NCI-H446 treated with DMSO at 0.1 percent for 48 hours (cell line): ENCODE data around the gene HEG1.

Experiments used
- DNase-seq: peaks from one replicate; lab custom pipeline; 2025; lab: John Stamatoyannopoulos, UW

The HEG1 gene

DNA sequence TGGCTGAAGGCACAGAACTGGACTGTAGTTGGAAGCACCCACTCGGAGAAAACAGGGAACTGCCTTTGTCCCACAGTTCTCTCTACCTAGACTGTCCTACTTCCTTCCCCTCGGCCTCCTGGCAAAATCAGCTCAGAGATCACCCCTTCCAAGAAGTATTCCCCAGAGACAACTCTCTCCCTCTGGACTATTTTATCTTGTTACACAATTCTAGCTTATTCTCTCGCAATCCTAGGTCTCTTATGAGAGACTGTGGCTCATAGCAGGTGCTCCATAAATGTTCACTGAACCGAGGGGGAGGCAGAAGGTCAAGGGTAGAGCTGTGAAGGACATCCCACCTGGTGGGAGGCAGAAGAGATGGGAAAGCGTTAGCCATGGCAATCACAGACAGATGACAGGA is 10.6 kb downstream of the HEG1 start:
- DNase-seq = no peak

DNA sequence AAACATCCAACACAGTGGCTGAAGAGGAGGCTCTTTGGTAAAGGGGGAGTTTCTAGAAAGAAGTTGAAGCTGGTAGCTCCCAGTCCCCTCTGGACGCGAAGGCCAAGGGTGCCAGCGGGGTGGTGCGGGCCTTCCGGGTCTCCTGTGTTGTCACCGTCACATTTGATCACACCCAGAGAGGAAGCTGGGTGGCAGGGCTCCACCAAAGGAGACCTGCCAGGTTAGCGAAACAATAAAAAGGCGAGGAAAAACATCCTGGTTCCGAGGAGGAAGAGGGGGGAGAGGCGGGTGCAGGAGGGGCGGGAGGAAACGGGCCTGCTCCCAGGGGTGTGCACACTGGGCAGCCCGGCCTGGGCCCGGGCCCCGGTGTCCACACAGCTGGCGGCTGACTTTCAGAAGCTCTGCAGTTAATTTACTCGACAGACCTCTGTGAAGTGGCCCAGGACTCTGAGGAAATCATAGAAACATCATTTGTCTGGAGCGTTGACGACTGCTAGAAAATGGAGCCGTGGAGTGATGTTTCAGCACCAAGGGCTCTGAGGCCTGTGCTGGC is 12.1 kb downstream of the HEG1 start:
- no peak for DNase-seq

DNA sequence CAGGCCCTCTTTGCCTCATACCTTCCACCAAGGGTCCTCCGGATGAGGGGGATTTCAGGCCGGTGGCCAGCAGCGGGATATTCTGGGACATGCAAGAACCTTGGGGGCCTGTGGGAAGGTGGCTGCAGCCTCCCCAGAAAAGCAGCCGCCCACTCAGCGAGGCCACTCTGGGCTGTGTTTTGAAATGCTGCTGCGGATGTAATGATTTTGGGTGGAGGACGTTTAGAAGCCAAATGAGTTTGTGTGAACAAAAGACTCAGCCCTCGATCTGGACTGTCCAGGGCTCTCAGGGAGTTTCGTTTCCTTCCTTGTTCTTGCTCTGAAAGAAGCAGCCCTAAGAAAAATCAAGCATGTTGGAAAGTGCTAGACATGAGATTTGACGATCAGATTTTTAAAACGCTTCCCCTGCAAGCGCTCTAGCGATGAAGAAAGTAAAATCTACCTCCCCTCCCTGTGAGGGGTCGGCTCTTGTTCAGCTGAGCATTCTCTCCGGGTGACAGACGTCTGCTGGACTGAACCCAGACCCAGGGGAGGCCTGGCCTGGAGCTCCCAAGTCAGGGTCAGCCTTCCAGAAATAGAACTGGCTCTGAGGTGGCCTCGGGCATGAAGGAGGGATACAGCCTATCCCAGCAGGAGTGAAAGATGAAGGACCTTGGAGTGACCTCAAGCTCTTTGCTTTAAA is 12.9 kb downstream of the HEG1 start:
- DNase-seq = no peak

DNA sequence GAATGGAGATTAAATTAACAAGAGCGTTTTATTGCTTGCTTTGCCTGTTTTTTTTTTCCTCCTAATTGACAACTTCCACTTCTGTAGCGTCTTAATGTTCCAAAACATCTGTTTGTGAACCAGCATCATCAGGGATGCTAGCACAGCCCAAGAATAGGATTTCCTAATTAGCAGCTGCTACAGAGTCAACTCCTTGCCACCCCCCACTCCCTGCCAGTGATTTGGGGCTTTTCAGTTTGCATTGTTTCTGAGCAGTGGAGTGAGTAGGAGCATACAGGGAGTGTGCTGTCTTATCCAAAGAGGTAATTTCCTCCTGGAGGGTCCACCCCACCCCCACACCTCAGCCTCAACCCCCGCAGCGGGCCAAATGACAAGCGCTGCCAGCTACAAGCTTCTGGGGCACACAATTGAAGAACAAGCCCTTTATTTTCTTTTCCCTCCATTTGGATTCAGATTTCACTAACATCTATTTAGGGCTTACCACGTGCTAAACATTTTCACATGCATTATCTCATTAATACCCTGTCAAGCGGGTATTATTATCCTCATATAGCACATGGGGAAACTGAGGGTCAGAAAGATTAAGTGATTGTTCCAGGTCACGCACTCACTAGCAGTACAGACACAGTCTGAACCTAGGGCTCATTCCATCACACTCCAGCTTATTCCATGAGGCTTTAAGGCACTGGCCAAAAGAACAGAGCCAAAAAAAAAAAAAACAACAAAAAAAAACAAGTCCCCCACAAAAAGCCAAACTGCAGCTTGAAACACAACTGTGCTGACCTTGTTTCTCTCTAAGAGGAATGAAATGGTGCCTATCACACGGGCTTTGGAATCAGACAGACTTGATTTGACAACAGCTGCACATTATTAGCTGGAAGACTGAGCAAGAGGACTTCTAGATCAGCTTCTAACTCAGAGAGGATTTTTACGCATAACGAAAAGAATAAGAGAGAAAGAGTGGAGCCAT is 16.4 kb downstream of the HEG1 start:
- DNase-seq = no peak

DNA sequence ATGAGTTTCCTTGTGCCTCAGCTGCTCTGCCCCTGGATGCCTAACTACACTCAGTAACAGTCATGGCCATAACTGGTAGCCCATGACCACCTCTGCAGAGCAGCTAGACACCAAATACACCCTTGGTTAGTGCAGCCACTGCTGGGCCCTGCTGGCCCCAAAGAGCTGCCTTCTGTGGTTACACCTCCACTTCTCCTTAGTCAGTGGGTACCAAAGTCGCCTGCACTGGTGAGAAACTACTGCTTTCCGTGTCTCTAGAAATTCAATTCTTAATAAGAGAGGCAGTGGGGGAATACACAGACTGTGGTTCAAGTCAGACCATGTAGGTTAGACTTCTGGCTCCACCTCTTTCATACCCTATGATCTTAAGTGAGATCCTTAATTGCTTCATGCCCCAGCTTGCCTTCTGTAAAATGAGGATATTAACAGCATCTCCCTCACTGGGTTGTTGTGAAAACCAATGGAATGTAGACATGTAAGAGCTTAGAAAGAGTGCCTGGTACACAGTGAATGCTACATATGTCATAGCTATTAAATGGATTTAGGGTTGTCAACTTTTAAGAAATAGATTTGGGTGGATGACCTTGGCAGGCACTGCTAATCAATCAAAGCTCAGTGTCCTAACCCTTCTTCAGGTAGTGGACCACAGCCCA is 18.2 kb downstream of the HEG1 start:
- DNase-seq = no peak

DNA sequence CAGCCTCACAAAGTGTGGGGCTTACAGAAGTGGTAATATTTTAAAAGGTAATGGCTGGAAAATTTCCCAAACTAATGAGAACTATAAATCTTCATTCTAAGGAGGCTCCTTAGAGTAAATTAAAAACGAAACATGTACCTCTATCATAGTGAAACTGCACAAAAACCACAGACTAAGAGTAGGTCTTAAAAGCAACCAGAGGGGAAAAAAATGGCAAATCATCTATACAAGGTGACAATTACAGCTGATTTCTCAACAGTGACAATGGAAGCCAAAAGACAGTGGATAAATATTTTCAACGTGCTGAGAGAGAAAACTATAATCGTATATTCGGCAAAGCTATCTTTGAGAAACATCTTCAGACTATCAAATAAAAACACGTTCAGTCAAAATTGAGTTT is 20.6 kb downstream of the HEG1 start:
- DNase-seq = no peak

DNA sequence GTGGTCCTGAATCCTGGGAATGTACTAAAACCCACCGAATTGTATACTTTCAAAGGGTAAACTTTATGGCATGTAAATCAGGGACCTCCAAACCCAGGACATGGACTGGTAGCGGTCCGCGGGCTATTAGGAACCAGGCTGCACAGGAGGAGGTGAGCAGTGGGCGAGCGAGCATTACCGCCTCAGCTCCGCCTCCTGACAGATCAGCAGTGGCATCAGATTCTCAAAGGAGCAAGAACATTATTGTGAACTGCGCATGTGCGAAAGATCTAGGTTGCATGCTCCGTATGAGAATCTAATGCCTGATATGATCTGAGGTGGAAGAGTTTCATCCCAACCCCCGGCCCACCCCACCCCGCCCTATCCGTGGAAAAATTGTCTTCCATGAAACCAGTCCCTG is 22.2 kb downstream of the HEG1 start:
- DNase-seq = no peak

DNA sequence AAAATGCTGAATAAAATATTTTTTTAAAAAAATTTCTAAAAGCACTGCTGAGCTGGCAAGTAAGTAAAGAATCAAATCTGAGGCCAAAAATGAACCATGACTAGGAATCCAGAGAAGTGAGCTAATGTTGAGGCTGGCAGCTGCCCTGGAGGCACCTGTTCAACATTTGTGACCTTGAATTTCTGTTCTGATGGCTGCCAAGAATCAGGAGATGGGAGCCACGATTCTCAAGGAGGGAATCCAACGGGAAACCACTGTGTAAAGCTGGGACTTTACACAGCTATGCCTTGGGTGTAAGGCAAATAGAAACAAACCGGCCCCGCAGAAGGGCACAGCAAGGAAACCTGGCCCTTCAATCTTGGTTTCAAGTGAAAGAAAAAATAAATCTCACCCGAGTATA is 22.7 kb downstream of the HEG1 start:
- DNase-seq = peak; percentile 40

DNA sequence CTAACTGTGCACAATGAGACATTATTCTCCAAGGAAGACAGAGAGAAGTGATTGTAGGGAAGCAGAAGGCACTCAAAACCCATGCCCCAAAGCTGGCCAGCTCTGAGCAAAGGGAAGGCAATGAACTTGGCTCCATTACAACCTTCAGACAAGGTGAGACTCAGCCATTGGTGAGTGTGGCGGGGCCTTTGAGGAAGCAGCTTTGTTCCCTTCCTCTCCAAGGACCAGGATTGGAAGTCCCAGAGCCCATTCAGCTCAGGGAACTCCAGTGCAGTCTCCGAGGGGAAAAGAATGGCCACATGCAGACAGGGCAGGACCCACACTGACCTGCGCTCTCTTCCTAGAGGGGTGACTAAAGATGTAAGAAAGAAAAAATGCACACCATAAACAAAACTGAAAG is 23.1 kb downstream of the HEG1 start:
- DNase-seq = no peak

DNA sequence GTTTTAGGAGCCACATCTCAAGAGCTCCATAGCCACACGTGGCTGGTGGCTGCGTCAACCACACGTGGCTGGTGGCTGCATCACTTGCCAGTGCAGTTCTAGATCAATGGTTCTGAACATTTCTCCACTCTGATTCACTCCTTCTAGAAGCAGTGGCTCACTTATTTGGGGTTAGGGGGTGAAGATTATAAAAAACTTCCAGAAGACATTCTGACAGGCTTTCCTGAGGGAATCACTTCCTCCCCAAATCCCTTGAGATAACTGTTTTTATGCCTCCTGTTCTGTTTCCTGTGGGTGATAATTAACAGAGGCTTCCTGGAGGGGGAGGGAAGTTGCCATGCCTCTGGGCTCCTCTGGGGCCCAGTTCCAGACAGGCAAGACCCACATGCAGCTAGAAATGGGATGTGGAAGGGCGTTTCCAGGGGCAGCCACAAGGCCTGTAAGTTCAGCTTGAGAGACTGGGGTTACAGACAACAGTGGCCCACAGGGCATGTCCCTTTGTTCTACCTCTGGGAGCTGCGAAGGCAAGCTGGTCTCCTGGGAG is 23.6 kb downstream of the HEG1 start:
- DNase-seq = no peak

DNA sequence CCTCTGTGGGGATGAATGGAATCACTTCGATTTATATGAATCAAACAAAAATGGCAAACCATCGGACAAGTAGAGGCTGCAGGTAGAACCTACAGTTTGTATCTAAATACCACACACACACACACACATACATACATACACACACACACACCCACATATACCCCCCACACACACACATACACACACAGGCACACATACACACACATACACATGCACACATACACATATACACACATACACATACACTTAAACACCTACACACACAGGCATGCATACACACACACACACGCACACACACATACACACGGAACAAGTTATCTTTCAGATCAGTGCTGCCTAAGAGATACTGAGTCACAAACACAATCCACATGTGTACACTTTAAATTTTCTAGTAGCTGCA is 24.3 kb downstream of the HEG1 start:
- DNase-seq = no peak

DNA sequence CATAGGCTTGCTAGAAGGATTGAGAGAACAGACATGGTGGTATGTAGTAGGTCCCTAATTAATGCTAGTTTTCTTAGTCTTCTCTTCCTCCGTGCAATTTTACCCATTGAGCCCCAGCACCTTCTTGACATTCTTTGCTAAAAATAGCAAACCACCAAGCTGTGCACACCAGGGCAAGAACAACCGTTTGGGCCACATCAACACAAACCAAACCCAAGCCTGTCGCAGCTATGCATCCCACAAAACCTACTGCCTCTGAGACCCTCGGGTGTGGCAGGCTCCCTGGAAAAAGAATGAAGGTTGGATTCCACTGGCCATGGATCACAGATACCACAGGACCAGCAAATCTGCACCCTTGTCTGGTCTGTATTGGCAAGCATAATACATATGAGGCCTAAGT is 27.1 kb downstream of the HEG1 start:
- no peak for DNase-seq

DNA sequence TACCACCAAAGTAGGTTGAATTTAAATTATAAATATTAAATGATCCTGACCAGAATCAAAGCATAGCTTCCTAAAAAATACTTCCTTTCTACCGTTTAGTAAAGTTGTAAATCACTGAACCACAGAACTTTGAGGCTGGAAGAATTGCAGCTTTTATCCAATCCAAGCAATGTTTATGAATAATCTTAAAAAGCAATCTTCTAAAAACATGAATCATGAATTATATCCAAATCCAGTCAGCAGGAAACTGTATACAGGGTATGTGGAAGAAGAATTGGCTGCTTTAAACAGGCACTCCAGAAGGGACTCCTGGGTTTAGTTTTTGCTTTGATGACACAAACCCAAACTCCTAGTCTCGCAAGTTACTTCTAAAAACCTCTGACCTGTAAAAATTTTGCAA is 30.2 kb downstream of the HEG1 start:
- no peak for DNase-seq

DNA sequence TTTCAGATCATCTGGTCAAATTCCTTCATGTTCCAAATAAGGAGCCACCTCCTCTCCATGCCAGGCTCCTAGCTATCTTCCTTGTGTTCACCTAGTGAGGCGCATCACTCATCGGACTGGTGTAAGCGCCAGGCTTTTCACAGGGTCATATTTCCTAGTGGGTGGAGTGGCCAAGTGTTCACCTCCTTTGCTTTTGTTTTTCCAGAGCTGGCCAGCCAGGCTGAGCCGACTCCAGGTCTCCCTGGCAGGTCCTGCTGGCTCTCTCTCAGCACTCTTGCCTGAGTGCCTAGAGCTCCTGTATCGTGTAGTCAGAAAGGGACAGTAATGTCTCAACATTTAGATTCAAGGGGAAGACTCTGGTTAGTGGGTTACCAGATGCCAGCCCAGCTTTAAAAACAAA is 31.0 kb downstream of the HEG1 start:
- DNase-seq = peak; percentile 57

DNA sequence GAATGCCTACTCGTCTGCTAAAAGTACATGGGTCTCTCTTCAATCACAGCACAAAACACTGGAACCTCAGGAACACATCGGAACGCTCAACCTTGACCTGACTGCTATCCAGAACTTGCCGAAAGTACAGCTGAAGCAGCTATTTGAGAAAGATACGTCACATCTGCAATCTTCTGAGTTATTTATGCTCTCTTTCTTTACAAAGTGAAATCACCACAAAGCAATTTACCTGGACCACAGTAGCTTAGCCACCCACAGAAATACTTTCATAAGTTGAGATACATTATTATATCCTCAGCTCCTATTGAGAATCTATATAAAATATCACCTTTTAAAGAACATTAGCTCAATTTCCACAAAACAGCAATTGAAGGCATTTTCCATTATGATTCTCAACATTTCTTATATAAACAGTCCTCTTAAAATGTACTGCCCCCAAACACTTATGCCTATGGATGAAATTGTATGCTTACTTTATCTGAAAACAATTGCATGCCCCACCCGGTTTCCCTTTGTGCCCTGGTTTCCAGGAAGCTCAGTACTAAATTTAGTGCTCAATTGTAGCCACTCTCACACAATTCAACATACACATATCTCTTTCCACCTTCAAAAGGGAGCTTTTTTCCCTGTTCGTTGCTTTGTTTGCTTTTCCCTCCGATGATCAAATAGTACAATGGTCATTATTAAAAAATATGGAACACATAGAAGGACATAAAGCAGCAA is 31.8 kb downstream of the HEG1 start:
- DNase-seq = no peak

DNA sequence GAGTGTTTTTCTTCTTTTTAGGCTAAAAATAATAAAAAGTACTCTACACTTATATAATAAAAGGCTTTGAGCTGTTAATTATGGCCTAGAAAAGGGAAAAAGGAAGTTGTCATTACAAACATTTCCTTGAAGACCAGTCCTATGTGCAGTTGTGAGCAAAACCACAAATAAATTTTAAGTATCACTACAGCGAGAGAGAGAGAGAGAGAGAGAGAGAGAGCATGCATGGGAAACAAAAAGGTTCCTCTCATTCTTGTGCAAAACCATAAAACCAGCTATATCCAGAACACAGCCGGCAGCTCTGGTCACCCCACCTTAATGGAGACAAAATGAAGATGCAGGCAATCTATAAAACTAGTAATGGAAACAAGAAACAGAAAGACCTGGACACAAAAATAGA is 33.6 kb downstream of the HEG1 start:
- DNase-seq = no peak

DNA sequence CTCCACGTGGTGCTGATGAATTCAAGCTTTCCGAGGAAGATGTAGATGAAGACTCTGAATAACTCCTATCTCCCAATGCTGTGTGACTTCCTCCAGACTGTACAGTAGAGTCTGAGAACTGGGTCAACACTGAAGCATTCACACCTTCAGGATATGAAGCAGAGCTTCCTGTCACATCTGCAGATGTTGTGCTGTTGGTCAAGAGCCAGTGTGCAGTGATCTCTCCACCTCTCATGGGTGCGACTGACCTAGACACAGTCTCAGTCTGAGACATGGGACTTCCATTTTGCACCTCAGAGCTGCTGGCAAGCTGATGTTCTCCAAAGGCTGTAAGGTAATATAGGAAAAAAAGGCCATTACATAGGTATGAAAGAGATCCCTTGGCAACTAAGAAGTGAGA is 36.5 kb downstream of the HEG1 start:
- no peak for DNase-seq

DNA sequence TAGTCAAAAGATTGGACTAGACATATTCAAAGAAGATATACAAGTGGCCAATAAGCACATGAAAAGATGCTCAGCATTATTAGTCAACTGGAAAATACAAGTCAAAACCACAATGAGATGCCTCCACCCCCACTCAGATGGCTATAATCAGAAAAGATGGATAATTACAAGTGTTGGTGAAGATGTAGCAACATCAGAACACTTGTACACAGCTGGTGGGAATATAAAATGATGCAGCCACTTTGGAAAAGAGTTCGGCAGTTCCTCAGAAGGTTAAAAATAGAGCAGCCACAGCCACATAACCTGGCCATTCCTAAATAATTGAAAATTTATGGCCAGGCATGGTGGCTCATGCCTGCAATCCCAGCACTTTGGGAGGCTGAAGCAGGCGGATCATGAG is 38.4 kb downstream of the HEG1 start:
- no peak for DNase-seq

DNA sequence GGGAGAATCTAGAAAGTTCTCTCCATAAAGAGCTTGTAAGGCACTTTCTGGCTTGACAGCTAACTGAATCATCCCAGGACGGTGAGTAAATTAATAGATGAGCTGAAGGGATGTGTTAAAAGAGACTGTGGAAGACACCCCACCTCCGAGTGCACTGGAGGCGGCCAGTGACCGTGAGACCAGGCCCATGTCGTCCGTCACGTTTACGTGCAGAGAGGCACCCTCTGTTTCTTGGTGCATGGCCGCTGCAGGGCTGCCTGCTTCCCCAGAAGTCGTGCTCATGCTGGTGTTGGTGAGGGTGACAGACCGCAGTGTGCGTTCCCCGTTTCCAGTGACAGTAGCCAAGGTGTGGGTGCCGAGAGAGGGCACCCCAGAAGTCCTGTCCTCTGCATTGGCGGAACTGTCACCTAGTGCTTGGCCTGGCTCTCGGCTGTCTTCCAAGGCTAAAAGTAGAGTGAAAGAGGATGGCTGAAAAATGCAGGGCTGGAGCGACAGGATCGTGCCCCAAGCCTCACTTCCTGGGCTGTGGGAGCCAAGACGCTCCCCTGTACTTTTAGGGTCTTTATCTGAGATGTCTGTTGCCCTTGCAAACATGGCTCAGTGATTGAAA is 41.1 kb downstream of the HEG1 start:
- DNase-seq = no peak

DNA sequence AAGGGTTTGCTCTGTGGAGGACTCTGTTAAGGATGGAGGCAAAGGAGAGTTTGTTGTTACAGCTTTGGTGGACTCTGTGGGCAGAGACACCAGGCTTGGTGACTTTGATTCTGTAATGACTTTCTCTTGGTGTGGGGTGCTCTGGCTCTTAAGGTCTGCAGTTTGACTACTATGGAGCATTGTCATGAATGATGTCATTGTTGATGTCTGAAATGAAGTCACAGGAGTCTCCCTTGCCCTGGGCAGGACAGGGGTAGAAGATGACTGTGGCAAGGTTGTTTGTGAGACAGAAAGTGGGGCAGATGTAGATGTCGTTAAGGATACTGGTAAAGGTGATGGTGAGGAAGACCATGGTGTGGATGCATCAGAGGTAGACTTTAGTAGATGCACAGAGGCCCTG is 42.7 kb downstream of the HEG1 start:
- no peak for DNase-seq

DNA sequence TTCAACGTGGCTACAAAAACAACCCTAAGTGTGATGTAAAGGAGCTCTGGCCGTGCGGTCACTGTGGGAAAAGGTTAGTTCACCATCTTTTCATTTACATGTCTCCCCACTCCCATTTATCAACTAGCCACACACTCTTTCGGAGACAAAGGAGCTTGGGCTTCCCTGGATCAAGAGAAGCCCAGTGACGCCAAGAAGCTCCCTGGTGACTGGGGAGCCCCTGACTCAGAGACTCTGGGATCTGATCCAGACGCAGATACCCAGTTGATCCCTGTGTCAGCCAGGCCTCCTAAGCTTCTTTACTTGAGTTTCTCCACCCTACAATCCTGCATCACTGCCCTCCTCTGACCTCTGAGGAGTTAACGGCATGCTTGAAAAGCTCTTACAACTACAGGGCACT is 43.9 kb downstream of the HEG1 start:
- no peak for DNase-seq
